ENCODE measurements around the gene GPR137. TPM values are rescaled to one million over a fixed set of nuclear protein-coding genes. Genes with fewer than 3 reads are reported as not detected.

The GPR137 gene
- total and polyA plus RNA-seq, 9 of the 15 experiments (the other 6 are each of a cell fraction or from before 2014, with no cell fraction given), result 0.32 to 26.7 (median 10.7) TPM

DNA sequence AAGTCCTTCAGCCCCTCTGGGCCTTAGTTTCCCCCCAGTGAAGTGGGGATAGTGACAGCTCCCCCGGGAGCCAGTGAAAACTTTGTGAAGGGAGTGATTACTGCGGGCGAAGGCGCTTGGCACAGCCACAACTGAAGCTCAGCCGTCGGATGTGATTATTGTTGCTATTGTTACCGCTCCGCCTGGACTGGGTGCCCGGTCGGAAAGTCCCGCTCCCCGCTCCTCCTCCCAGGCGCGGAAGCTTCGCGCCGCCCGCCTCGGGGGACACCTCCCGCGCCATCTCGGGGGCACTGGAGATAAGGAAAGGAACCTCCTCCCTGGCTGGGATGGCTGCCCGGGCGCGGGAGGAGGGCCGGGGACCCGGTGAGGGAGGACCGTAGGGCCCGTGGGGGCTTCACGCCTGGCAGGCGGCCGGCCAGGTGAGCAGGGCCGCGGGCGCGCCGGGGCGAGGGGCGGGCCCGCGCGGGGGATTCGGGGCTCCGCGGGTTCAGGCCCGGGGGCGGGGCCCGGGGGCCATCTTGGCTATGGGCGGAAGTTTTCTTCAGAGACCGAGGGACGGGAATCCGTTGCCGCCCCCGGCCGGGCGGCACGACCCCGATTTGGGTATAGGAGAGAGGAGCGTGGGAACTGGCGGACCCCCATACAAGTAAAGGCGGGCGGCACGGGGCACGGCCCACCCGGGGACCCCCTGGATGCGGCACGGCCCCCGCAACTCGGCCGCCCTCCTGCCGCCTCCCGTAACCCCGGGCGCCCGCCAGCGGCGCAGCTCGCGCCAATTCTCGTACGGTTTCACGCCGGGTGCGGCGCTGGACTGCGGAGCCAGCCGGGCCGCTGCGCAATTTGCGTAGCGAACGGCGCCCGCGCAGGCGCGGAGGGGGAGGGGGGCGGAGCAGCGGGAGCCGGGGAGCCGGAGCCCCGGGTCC, at the start of gene GPR137 (continued):
- no peak for TF ChIP-seq SMARCC2 (IDR thresholded peaks at IDR 0.05; ENCODE audit: low read depth)
- peak; percentile 44; the same call in 1 of the 2 replicates for TF ChIP-seq MYC (IDR thresholded peaks at IDR 0.05; ENCODE audit: low read depth, low read length)
- TF ChIP-seq MYC (CRISPR knock-in tag; IDR thresholded peaks at IDR 0.05; ENCODE audit: borderline replicate concordance, low read depth), result no peak
- peak; percentile 99 for TF ChIP-seq ELF2 (CRISPR knock-in tag; IDR thresholded peaks at IDR 0.05)
- peak; percentile 100 for TF ChIP-seq HDAC3 (IDR thresholded peaks at IDR 0.05; ENCODE audit: borderline replicate concordance, partially characterized antibody)
- TF ChIP-seq, protein P1, sequence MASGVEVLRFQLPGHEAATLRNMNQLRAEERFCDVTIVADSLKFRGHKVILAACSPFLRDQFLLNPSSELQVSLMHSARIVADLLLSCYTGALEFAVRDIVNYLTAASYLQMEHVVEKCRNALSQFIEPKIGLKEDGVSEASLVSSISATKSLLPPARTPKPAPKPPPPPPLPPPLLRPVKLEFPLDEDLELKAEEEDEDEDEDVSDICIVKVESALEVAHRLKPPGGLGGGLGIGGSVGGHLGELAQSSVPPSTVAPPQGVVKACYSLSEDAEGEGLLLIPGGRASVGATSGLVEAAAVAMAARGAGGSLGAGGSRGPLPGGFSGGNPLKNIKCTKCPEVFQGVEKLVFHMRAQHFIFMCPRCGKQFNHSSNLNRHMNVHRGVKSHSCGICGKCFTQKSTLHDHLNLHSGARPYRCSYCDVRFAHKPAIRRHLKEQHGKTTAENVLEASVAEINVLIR (CRISPR knock-in tag; IDR thresholded peaks at IDR 0.05), result no peak
- TF ChIP-seq ZNF347 (CRISPR knock-in tag; IDR thresholded peaks at IDR 0.05; ENCODE audit: low read depth), result no peak
- TF ChIP-seq KDM4B (IDR thresholded peaks at IDR 0.05; ENCODE audit: borderline replicate concordance in 2 of 2, low read depth in 1 of 2), result no peak
- TF ChIP-seq, protein P2, sequence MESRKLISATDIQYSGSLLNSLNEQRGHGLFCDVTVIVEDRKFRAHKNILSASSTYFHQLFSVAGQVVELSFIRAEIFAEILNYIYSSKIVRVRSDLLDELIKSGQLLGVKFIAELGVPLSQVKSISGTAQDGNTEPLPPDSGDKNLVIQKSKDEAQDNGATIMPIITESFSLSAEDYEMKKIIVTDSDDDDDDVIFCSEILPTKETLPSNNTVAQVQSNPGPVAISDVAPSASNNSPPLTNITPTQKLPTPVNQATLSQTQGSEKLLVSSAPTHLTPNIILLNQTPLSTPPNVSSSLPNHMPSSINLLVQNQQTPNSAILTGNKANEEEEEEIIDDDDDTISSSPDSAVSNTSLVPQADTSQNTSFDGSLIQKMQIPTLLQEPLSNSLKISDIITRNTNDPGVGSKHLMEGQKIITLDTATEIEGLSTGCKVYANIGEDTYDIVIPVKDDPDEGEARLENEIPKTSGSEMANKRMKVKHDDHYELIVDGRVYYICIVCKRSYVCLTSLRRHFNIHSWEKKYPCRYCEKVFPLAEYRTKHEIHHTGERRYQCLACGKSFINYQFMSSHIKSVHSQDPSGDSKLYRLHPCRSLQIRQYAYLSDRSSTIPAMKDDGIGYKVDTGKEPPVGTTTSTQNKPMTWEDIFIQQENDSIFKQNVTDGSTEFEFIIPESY (CRISPR knock-in tag; IDR thresholded peaks at IDR 0.05), result no peak
- TF ChIP-seq, protein P3, sequence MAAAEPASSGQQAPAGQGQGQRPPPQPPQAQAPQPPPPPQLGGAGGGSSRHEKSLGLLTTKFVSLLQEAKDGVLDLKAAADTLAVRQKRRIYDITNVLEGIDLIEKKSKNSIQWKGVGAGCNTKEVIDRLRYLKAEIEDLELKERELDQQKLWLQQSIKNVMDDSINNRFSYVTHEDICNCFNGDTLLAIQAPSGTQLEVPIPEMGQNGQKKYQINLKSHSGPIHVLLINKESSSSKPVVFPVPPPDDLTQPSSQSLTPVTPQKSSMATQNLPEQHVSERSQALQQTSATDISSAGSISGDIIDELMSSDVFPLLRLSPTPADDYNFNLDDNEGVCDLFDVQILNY (CRISPR knock-in tag; IDR thresholded peaks at IDR 0.05), result no peak
- no peak for TF ChIP-seq PCBP2 (IDR thresholded peaks at IDR 0.05; ENCODE audit: low read depth, low read length, poor library complexity, severe bottlenecking)
- peak; percentile 81 for TF ChIP-seq POLR2G (IDR thresholded peaks at IDR 0.05; ENCODE audit: low read depth, low read length)
- no peak for TF ChIP-seq MTA2 (IDR thresholded peaks at IDR 0.05; ENCODE audit: low read depth)
- TF ChIP-seq BDP1 (IDR thresholded peaks at IDR 0.05; ENCODE audit: insufficient read depth, insufficient read length), result no peak
- TF ChIP-seq, protein P4, sequence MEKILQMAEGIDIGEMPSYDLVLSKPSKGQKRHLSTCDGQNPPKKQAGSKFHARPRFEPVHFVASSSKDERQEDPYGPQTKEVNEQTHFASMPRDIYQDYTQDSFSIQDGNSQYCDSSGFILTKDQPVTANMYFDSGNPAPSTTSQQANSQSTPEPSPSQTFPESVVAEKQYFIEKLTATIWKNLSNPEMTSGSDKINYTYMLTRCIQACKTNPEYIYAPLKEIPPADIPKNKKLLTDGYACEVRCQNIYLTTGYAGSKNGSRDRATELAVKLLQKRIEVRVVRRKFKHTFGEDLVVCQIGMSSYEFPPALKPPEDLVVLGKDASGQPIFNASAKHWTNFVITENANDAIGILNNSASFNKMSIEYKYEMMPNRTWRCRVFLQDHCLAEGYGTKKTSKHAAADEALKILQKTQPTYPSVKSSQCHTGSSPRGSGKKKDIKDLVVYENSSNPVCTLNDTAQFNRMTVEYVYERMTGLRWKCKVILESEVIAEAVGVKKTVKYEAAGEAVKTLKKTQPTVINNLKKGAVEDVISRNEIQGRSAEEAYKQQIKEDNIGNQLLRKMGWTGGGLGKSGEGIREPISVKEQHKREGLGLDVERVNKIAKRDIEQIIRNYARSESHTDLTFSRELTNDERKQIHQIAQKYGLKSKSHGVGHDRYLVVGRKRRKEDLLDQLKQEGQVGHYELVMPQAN (IDR thresholded peaks at IDR 0.05; ENCODE audit: borderline replicate concordance), result no peak
- TF ChIP-seq, protein P5, sequence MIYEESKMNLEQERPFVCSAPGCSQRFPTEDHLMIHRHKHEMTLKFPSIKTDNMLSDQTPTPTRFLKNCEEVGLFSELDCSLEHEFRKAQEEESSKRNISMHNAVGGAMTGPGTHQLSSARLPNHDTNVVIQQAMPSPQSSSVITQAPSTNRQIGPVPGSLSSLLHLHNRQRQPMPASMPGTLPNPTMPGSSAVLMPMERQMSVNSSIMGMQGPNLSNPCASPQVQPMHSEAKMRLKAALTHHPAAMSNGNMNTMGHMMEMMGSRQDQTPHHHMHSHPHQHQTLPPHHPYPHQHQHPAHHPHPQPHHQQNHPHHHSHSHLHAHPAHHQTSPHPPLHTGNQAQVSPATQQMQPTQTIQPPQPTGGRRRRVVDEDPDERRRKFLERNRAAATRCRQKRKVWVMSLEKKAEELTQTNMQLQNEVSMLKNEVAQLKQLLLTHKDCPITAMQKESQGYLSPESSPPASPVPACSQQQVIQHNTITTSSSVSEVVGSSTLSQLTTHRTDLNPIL (CRISPR knock-in tag; IDR thresholded peaks at IDR 0.05), result no peak
- TF ChIP-seq, protein P6, sequence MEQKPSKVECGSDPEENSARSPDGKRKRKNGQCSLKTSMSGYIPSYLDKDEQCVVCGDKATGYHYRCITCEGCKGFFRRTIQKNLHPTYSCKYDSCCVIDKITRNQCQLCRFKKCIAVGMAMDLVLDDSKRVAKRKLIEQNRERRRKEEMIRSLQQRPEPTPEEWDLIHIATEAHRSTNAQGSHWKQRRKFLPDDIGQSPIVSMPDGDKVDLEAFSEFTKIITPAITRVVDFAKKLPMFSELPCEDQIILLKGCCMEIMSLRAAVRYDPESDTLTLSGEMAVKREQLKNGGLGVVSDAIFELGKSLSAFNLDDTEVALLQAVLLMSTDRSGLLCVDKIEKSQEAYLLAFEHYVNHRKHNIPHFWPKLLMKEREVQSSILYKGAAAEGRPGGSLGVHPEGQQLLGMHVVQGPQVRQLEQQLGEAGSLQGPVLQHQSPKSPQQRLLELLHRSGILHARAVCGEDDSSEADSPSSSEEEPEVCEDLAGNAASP (IDR thresholded peaks at IDR 0.05), result no peak
